Right atrium auricular region (tissue), 2 donors: Measurements from ENCODE around the gene RABGGTA. TPM values are rescaled to one million over a fixed set of nuclear protein-coding genes. Genes with fewer than 3 reads are reported as not detected.

Experiments used
- DNase-seq: peaks from one replicate; pipeline ENCODE4 v3.0.0-alpha.2; 2019; ENCODE audit warnings: low spot score
- H3K27ac ChIP-seq, 2 donors: fragments of 200-600 bp; sonication (generic); 1 replicate in 1 of 2; 2 replicates in 1 of 2; pipeline ENCODE4 v1.5.1; 2016 to 2019
- H3K27me3 ChIP-seq, 2 donors: fragments of 200-600 bp; sonication (generic); one replicate each; pipeline versions ENCODE4 v1.5.1 to v1.6.0; 2017 to 2019
- H3K36me3 ChIP-seq: fragments of 200-600 bp; sonication (generic); one replicate; pipeline ENCODE4 v1.5.1; 2016
- H3K4me1 ChIP-seq, 2 donors: fragments of 200-600 bp; sonication (generic); one replicate each; pipeline versions ENCODE4 v1.5.1 to v1.6.0; 2017 to 2019
- H3K4me3 ChIP-seq, 2 donors: fragments of 200-600 bp; sonication (generic); 1 replicate in 1 of 2; 2 replicates in 1 of 2; pipeline ENCODE4 v1.5.1; 2017 to 2019; ENCODE audit warnings: mild to moderate bottlenecking in 1 of 2, moderate library complexity in 1 of 2
- H3K9me3 ChIP-seq, 2 donors: fragments of 200-600 bp; sonication (generic); one replicate each; pipeline ENCODE4 v1.5.1; 2019
- total RNA-seq, 2 donors: library from RNA; depleted of rRNA; stranded (reverse); fragments of >200 nt; gene quantifications; one replicate each; pipeline ENCODE4 v1.1.0, GENCODE V29; 2016
- TF ChIP-seq, protein P1 (sequence below), 2 donors: fragments of 200-600 bp; sonication (generic); IDR thresholded peaks; one replicate each; pipeline ENCODE4 v1.5.1; 2019; ENCODE audit warnings: antibody characterized with exemption in 2 of 2

The RABGGTA gene
- total RNA-seq, 2 donors from 2014 or later, result 21.3 to 22.2 TPM

- Histone ChIP-seq H3K36me3 (peaks cover 46% of the 10 kb centered on the region), H3K4me1 (peaks cover 0 to 36% of the 10 kb centered on the region in 2 donors), H3K9me3 (no peaks in the 10 kb centered on the region), H3K4me3 (no peak within 1 kb of the TSS), H3K27ac (no peak within 1 kb of the TSS), H3K27me3 (no peaks in the 10 kb centered on the region)
- no peak for DNase-seq
- TF ChIP-seq, protein P1, sequence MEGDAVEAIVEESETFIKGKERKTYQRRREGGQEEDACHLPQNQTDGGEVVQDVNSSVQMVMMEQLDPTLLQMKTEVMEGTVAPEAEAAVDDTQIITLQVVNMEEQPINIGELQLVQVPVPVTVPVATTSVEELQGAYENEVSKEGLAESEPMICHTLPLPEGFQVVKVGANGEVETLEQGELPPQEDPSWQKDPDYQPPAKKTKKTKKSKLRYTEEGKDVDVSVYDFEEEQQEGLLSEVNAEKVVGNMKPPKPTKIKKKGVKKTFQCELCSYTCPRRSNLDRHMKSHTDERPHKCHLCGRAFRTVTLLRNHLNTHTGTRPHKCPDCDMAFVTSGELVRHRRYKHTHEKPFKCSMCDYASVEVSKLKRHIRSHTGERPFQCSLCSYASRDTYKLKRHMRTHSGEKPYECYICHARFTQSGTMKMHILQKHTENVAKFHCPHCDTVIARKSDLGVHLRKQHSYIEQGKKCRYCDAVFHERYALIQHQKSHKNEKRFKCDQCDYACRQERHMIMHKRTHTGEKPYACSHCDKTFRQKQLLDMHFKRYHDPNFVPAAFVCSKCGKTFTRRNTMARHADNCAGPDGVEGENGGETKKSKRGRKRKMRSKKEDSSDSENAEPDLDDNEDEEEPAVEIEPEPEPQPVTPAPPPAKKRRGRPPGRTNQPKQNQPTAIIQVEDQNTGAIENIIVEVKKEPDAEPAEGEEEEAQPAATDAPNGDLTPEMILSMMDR (IDR thresholded peaks at IDR 0.05), result peak; percentile 87 to 90
These were observed 36.4 kb upstream of the RABGGTA start, which contains the start of gene CIDEB for GRCh38 chr14:24307575-24308341. CIDEB (minus strand) TSS chr14:24307977; CDS start chr14:24307858, 119 bp downstream.

- no peak overlapping the region for H3K27ac ChIP-seq
- TF ChIP-seq, protein P1 (IDR thresholded peaks at IDR 0.05), result no peak
- H3K9me3 ChIP-seq, result no peaks in the 10 kb centered on the region
- no peak overlapping the region for H3K4me3 ChIP-seq
- H3K4me1 ChIP-seq, result peaks cover 0 to 30% of the 10 kb centered on the region in 2 donors
- peaks cover 52% of the 10 kb centered on the region for H3K36me3 ChIP-seq
- no peaks in the 10 kb centered on the region for H3K27me3 ChIP-seq
- DNase-seq, result no peak
These were observed 35.8 kb upstream of the RABGGTA start for GRCh38 chr14:24307156-24307574.

GRCh38 chr14:24304019-24304387 lies 32.6 kb upstream of the RABGGTA start:
- H3K4me3 ChIP-seq, result no peak overlapping the region
- no peak for DNase-seq

GRCh38 chr14:24300326-24300980 lies 29.1 kb upstream of the RABGGTA start:
- Histone ChIP-seq H3K27ac (peak overlapping the region; percentile 84 to 91), H3K36me3 (peaks cover 55% of the 10 kb centered on the region)

More at GRCh38 chr14:24304019-24304387, 32.6 kb upstream of the RABGGTA start:
- TF ChIP-seq, protein P1 (IDR thresholded peaks at IDR 0.05), result no peak
- peaks cover 63% of the 10 kb centered on the region for H3K36me3 ChIP-seq
- H3K27me3 ChIP-seq, result no peaks in the 10 kb centered on the region
- H3K9me3 ChIP-seq, result no peaks in the 10 kb centered on the region
- H3K27ac ChIP-seq, result no peak overlapping the region
- peaks cover 0 to 19% of the 10 kb centered on the region in 2 donors for H3K4me1 ChIP-seq

GRCh38 chr14:24299255-24300191 lies 28.1 kb upstream of the RABGGTA start, which contains the start of the genes DHRS1 and NOP9:
DHRS1 (minus strand) TSS chr14:24299780; CDS start chr14:24299106, 674 bp downstream.
NOP9 (plus strand) TSS chr14:24299850; CDS start chr14:24299955, 105 bp downstream.
- peak; percentile 93 for DNase-seq
- peak within 1 kb of the TSS; percentile 80 to 87 for H3K4me3 ChIP-seq
- no peaks in the 10 kb centered on the region for H3K27me3 ChIP-seq
- H3K4me1 ChIP-seq, result peaks cover 0 to 20% of the 10 kb centered on the region in 2 donors
- peak within 1 kb of the TSS; percentile 84 to 91 for H3K27ac ChIP-seq
- H3K9me3 ChIP-seq, result no peaks in the 10 kb centered on the region
- peaks cover 52% of the 10 kb centered on the region for H3K36me3 ChIP-seq
- TF ChIP-seq, protein P1 (IDR thresholded peaks at IDR 0.05), result no peak

More at GRCh38 chr14:24300326-24300980, 29.1 kb upstream of the RABGGTA start:
- TF ChIP-seq, protein P1 (IDR thresholded peaks at IDR 0.05), result no peak
- no peak for DNase-seq
- peaks cover 0 to 20% of the 10 kb centered on the region in 2 donors for H3K4me1 ChIP-seq
- peak overlapping the region; percentile 80 to 87 for H3K4me3 ChIP-seq
- H3K27me3 ChIP-seq, result no peaks in the 10 kb centered on the region
- H3K9me3 ChIP-seq, result no peaks in the 10 kb centered on the region
